Measurements from ENCODE around the gene TKT.

Gene TKT

GRCh38 chr3:53195066-53195450 lies 60.8 kb downstream of the TKT start:
- DNase-seq, result no peak

GRCh38 chr3:53194210-53195065 lies 61.4 kb downstream of the TKT start:
- no peak for DNase-seq

- DNase-seq, result no peak
Measured at GRCh38 chr3:53193466-53194209, 62.2 kb downstream of the TKT start.

GRCh38 chr3:53192608-53193007 lies 63.2 kb downstream of the TKT start:
- DNase-seq, result no peak

- no peak for DNase-seq
Measured at GRCh38 chr3:53191836-53192480, 63.9 kb downstream of the TKT start.

GRCh38 chr3:53190659-53191058 lies 65.2 kb downstream of the TKT start:
- no peak for DNase-seq

GRCh38 chr3:53189276-53189675 lies 66.5 kb downstream of the TKT start:
- DNase-seq, result no peak

- no peak for DNase-seq
Measured at GRCh38 chr3:53188720-53189119, 67.1 kb downstream of the TKT start.

- no peak for DNase-seq
Measured at GRCh38 chr3:53188136-53188685, 67.6 kb downstream of the TKT start.

- no peak for DNase-seq
Measured at GRCh38 chr3:53187430-53187829, 68.4 kb downstream of the TKT start.

- no peak for DNase-seq
Measured at GRCh38 chr3:53186726-53187125, 69.1 kb downstream of the TKT start.

GRCh38 chr3:53185761-53186465 lies 69.9 kb downstream of the TKT start:
- no peak for DNase-seq

GRCh38 chr3:53184701-53185100 lies 71.1 kb downstream of the TKT start:
- no peak for DNase-seq

GRCh38 chr3:53183514-53183913 lies 72.3 kb downstream of the TKT start:
- DNase-seq, result no peak

GRCh38 chr3:53182764-53183355 lies 73.0 kb downstream of the TKT start:
- no peak for DNase-seq

GRCh38 chr3:53181528-53181927 lies 74.3 kb downstream of the TKT start:
- no peak for DNase-seq

- no peak for DNase-seq
Measured at GRCh38 chr3:53181024-53181371, 74.8 kb downstream of the TKT start.

GRCh38 chr3:53180305-53181023 lies 75.4 kb downstream of the TKT start:
- DNase-seq, result no peak

GRCh38 chr3:53179580-53179979 lies 76.2 kb downstream of the TKT start:
- no peak for DNase-seq

GRCh38 chr3:53178246-53178645 lies 77.6 kb downstream of the TKT start:
- DNase-seq, result no peak

- DNase-seq, result no peak
Measured at GRCh38 chr3:53175613-53176540, 79.9 kb downstream of the TKT start.
